K562 (cell line): ENCODE results near the gene SYNJ2. TPM values are rescaled to one million over a fixed set of nuclear protein-coding genes. Genes with fewer than 3 reads are reported as not detected.

ENCODE experiments used
- BRD4 ChIP-seq: fragments of 200-600 bp; sonication (generic); IDR thresholded peaks from 2 replicates; pipeline ENCODE4 v1.6.1; 2017; ENCODE audit warnings: inconsistent platforms
- HNRNPH1 ChIP-seq: fragments of 200-400 bp; formaldehyde crosslinking; optimal IDR thresholded peaks from 2 replicates; pipeline ENCODE3; 2017; ENCODE audit warnings: low read depth, mild to moderate bottlenecking, low read length, moderate library complexity
- HNRNPLL ChIP-seq: fragments of 200-400 bp; formaldehyde crosslinking; IDR thresholded peaks from 2 replicates; pipeline ENCODE4 v1.6.1; 2017; ENCODE audit warnings: low read length, low read depth, mild to moderate bottlenecking; ENCODE audit not compliant: poor library complexity, severe bottlenecking
- MAZ ChIP-seq, 2 experiments: fragments of 450-650 bp in 1 of 2; sonication (generic) in 1 of 2; formaldehyde crosslinking; IDR thresholded peaks in 1 of 2; conservative IDR thresholded peaks in 1 of 2; 2 replicates each; pipeline versions ENCODE4 v1.4.0 to v1.5.0; 2020; ENCODE audit warnings: mild to moderate bottlenecking in 1 of 2, missing genetic modification reagents in 1 of 2
- SAFB2 ChIP-seq: fragments of 200-400 bp; formaldehyde crosslinking; IDR thresholded peaks from 2 replicates; pipeline ENCODE4 v1.6.1; 2018; ENCODE audit warnings: borderline replicate concordance, low read length, low read depth, moderate library complexity; ENCODE audit not compliant: severe bottlenecking
- polyA plus RNA-seq, 8 experiments: library from polyadenylated mRNA; depleted of rRNA in 4 of 8; stranded (reverse) in 5 of 8; unstranded in 3 of 8; fragments of >200 nt; fragmentation: Nextera tagmentation in 2 of 8; fragmentation: Illumina TruSeq in 1 of 8; extraction: Ambion mirVana in 2 of 8; extraction: Trizol in 1 of 8; gene quantifications; 2 replicates each; pipeline versions ENCODE4 v1.2.1 to v1.2.3, GENCODE V29; 2011 to 2014; ENCODE audit warnings: inconsistent platforms in 1 of 8, missing spikeins in 1 of 8
- total RNA-seq, 7 experiments: library from RNA; depleted of rRNA in 6 of 7; stranded (reverse); fragments of >200 nt in 6 of 7; fragmentation: Illumina TruSeq in 2 of 7; extraction: Trizol in 2 of 7; gene quantifications; 2 replicates each; pipeline versions ENCODE4 v1.2.1 to v1.2.3, GENCODE V29; 2011 to 2021; ENCODE audit warnings: low replicate concordance in 1 of 7
- TF ChIP-seq, protein P1 (sequence below): fragments of 450-650 bp; IDR thresholded peaks from 2 replicates; pipeline ENCODE4 v1.6.1; 2016; ENCODE audit warnings: low read depth
- TF ChIP-seq, protein P2 (sequence below): fragments of 450-650 bp; formaldehyde crosslinking; IDR thresholded peaks from 2 replicates; pipeline ENCODE4 v1.4.0; 2020; ENCODE audit warnings: mild to moderate bottlenecking, mixed read lengths
- TF ChIP-seq, protein P3 (sequence below): fragments of 450-650 bp; IDR thresholded peaks from 2 replicates; pipeline ENCODE4 v1.6.1; 2017; ENCODE audit warnings: antibody characterized with exemption, mild to moderate bottlenecking
- TF ChIP-seq, protein P4 (sequence below), 2 experiments: fragments of 200-800 bp in 1 of 2; sonication (Bioruptor generic) in 1 of 2; sonication (generic) in 1 of 2; formaldehyde crosslinking in 1 of 2; IDR thresholded peaks in 1 of 2; conservative IDR thresholded peaks in 1 of 2; 2 replicates each; pipeline versions ENCODE4 v1.5.0 to v1.6.1; 2016 to 2020; ENCODE audit warnings: missing compliant biosample characterization in 1 of 2, missing genetic modification characterization in 1 of 2, missing genetic modification reagents in 1 of 2

SYNJ2 gene
- total and polyA plus RNA-seq, 9 of the 15 experiments (the other 6 are each of a cell fraction or from before 2014, with no cell fraction given), result 3.0 to 27.7 (median 17.8) TPM

DNA sequence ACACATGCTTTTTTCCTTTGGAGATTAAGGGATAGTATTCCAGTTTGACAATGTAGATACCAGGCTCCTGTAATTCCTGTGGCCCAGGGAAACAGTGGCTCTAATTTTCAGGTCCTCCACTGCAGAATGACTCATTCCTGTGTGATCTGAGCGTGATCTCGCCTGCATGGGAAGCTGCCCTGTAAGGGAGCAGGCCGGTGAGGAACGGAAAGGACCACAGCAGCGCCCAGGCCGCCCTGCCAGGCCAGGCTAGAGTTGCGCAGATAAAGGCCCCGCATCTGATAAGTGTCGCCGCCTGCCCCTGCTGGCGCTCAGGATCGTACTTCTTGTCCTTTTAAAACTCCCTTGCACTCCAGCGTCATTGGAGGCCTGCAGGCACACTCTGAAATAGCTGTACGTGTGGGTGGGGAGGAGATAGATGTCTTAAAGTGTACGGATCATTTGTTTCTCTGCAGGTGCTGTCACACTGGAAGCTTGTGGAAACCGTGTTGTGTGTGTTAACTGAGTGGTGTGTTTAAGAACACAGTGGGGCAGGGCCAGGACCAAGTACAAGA lies 60.7 kb downstream of the SYNJ2 start (continued):
- TF ChIP-seq, protein P1, sequence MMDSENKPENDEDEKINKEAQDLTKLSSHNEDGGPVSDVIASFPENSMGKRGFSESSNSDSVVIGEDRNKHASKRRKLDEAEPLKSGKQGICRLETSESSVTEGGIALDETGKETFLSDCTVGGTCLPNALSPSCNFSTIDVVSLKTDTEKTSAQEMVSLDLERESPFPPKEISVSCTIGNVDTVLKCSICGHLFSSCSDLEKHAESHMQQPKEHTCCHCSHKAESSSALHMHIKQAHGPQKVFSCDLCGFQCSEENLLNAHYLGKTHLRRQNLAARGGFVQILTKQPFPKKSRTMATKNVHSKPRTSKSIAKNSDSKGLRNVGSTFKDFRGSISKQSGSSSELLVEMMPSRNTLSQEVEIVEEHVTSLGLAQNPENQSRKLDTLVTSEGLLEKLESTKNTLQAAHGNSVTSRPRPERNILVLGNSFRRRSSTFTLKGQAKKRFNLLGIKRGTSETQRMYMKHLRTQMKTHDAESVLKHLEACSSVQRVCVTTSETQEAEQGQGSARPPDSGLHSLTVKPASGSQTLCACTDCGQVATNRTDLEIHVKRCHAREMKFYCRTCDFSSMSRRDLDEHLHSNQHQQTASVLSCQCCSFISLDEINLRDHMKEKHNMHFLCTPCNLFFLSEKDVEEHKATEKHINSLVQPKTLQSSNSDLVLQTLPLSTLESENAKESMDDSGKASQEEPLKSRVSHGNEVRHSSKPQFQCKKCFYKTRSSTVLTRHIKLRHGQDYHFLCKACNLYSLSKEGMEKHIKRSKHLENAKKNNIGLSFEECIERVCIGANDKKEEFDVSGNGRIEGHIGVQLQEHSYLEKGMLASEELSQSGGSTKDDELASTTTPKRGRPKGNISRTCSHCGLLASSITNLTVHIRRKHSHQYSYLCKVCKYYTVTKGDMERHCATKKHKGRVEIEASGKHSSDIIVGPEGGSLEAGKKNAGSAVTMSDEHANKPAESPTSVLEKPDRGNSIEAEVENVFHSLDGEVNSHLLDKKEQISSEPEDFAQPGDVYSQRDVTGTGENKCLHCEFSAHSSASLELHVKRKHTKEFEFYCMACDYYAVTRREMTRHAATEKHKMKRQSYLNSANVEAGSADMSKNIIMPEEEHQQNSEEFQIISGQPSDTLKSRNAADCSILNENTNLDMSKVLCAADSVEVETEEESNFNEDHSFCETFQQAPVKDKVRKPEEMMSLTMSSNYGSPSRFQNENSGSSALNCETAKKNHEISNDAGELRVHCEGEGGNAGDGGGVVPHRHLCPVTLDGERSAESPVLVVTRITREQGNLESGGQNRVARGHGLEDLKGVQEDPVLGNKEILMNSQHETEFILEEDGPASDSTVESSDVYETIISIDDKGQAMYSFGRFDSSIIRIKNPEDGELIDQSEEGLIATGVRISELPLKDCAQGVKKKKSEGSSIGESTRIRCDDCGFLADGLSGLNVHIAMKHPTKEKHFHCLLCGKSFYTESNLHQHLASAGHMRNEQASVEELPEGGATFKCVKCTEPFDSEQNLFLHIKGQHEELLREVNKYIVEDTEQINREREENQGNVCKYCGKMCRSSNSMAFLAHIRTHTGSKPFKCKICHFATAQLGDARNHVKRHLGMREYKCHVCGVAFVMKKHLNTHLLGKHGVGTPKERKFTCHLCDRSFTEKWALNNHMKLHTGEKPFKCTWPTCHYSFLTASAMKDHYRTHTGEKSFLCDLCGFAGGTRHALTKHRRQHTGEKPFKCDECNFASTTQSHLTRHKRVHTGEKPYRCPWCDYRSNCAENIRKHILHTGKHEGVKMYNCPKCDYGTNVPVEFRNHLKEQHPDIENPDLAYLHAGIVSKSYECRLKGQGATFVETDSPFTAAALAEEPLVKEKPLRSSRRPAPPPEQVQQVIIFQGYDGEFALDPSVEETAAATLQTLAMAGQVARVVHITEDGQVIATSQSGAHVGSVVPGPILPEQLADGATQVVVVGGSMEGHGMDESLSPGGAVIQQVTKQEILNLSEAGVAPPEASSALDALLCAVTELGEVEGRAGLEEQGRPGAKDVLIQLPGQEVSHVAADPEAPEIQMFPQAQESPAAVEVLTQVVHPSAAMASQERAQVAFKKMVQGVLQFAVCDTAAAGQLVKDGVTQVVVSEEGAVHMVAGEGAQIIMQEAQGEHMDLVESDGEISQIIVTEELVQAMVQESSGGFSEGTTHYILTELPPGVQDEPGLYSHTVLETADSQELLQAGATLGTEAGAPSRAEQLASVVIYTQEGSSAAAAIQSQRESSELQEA, result no peak
- no peak for TF ChIP-seq HNRNPLL
- no peak for TF ChIP-seq HNRNPH1
- TF ChIP-seq, protein P2, sequence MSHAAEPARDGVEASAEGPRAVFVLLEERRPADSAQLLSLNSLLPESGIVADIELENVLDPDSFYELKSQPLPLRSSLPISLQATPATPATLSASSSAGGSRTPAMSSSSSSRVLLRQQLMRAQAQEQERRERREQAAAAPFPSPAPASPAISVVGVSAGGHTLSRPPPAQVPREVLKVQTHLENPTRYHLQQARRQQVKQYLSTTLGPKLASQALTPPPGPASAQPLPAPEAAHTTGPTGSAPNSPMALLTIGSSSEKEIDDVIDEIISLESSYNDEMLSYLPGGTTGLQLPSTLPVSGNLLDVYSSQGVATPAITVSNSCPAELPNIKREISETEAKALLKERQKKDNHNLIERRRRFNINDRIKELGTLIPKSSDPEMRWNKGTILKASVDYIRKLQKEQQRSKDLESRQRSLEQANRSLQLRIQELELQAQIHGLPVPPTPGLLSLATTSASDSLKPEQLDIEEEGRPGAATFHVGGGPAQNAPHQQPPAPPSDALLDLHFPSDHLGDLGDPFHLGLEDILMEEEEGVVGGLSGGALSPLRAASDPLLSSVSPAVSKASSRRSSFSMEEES, result no peak
- no peak for TF ChIP-seq SAFB2
- TF ChIP-seq BRD4, result no peak
- TF ChIP-seq, protein P3, sequence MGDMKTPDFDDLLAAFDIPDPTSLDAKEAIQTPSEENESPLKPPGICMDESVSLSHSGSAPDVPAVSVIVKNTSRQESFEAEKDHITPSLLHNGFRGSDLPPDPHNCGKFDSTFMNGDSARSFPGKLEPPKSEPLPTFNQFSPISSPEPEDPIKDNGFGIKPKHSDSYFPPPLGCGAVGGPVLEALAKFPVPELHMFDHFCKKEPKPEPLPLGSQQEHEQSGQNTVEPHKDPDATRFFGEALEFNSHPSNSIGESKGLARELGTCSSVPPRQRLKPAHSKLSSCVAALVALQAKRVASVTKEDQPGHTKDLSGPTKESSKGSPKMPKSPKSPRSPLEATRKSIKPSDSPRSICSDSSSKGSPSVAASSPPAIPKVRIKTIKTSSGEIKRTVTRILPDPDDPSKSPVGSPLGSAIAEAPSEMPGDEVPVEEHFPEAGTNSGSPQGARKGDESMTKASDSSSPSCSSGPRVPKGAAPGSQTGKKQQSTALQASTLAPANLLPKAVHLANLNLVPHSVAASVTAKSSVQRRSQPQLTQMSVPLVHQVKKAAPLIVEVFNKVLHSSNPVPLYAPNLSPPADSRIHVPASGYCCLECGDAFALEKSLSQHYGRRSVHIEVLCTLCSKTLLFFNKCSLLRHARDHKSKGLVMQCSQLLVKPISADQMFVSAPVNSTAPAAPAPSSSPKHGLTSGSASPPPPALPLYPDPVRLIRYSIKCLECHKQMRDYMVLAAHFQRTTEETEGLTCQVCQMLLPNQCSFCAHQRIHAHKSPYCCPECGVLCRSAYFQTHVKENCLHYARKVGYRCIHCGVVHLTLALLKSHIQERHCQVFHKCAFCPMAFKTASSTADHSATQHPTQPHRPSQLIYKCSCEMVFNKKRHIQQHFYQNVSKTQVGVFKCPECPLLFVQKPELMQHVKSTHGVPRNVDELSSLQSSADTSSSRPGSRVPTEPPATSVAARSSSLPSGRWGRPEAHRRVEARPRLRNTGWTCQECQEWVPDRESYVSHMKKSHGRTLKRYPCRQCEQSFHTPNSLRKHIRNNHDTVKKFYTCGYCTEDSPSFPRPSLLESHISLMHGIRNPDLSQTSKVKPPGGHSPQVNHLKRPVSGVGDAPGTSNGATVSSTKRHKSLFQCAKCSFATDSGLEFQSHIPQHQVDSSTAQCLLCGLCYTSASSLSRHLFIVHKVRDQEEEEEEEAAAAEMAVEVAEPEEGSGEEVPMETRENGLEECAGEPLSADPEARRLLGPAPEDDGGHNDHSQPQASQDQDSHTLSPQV, result peak; percentile 95
- TF ChIP-seq MAZ (CRISPR knock-in tag; conservative IDR thresholded peaks at IDR 0.05 in 1 of 2, IDR thresholded peaks at IDR 0.05 in 1 of 2), result peak in 1 of 2 experiments; percentile 50; a peak in 2 of 4 replicates
- TF ChIP-seq, protein P4, sequence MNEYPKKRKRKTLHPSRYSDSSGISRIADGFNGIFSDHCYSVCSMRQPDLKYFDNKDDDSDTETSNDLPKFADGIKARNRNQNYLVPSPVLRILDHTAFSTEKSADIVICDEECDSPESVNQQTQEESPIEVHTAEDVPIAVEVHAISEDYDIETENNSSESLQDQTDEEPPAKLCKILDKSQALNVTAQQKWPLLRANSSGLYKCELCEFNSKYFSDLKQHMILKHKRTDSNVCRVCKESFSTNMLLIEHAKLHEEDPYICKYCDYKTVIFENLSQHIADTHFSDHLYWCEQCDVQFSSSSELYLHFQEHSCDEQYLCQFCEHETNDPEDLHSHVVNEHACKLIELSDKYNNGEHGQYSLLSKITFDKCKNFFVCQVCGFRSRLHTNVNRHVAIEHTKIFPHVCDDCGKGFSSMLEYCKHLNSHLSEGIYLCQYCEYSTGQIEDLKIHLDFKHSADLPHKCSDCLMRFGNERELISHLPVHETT (CRISPR knock-in tag; conservative IDR thresholded peaks at IDR 0.05 in 1 of 2, IDR thresholded peaks at IDR 0.05 in 1 of 2), result peak in 1 of 2 experiments; percentile 86; a peak in 2 of 4 replicates
